Hepatocyte (in vitro differentiated cells): ENCODE results near the gene ARHGEF1. TPM values are rescaled to one million over a fixed set of nuclear protein-coding genes. Genes with fewer than 3 reads are reported as not detected.

Experiments used
- DNase-seq: peaks from one replicate; pipeline ENCODE4 v3.0.0-alpha.2; 2016; ENCODE audit warnings: low spot score
- H2AFZ ChIP-seq: fragments of 200-600 bp; sonication (generic); 2 replicates; pipeline ENCODE4 v1.6.0; 2016; ENCODE audit warnings: antibody characterized with exemption, mild to moderate bottlenecking
- H3K27ac ChIP-seq: fragments of 200-600 bp; sonication (generic); 2 replicates; pipeline ENCODE4 v1.5.1; 2016; ENCODE audit warnings: mild to moderate bottlenecking
- H3K27me3 ChIP-seq: fragments of 200-600 bp; sonication (generic); 2 replicates; pipeline ENCODE4 v1.6.1; 2016
- H3K36me3 ChIP-seq: fragments of 200-600 bp; sonication (generic); replicated peaks from 2 replicates; pipeline ENCODE4 v1.5.1; 2016; ENCODE audit warnings: low read depth; ENCODE audit not compliant: insufficient read depth
- H3K4me1 ChIP-seq: fragments of 200-600 bp; sonication (generic); 2 replicates; pipeline ENCODE4 v1.5.1; 2016; ENCODE audit warnings: mild to moderate bottlenecking, moderate library complexity; ENCODE audit not compliant: insufficient read depth
- H3K4me2 ChIP-seq: fragments of 200-600 bp; sonication (generic); 2 replicates; pipeline ENCODE4 v1.6.0; 2016
- H3K4me3 ChIP-seq: fragments of 200-600 bp; sonication (generic); 2 replicates; pipeline ENCODE4 v1.5.1; 2016; ENCODE audit warnings: mild to moderate bottlenecking
- H3K79me2 ChIP-seq: fragments of 200-600 bp; sonication (generic); 2 replicates; pipeline ENCODE4 v1.6.0; 2017; ENCODE audit warnings: mild to moderate bottlenecking
- H3K9me2 ChIP-seq: fragments of 200-600 bp; sonication (generic); replicated peaks from 2 replicates; pipeline ENCODE4 v1.6.0; 2017; ENCODE audit warnings: mild to moderate bottlenecking; ENCODE audit not compliant: insufficient read depth
- H3K9me3 ChIP-seq: fragments of 200-600 bp; sonication (generic); 2 replicates; pipeline ENCODE4 v1.5.1; 2016; ENCODE audit warnings: low read depth, mild to moderate bottlenecking
- H4K20me1 ChIP-seq: fragments of 200-600 bp; sonication (generic); 2 replicates; pipeline ENCODE4 v1.6.0; 2016; ENCODE audit warnings: mild to moderate bottlenecking; ENCODE audit not compliant: insufficient read depth, poor library complexity, severe bottlenecking
- CTCF ChIP-seq: fragments of 200-600 bp; sonication (generic); IDR thresholded peaks from 2 replicates; pipeline ENCODE4 v1.5.1; 2016; ENCODE audit warnings: antibody characterized with exemption, mild to moderate bottlenecking; ENCODE audit not compliant: poor library complexity
- EZH2 ChIP-seq: fragments of 200-600 bp; sonication (generic); IDR thresholded peaks from 2 replicates; pipeline ENCODE4 v1.6.1; 2016; ENCODE audit warnings: antibody characterized with exemption, mild to moderate bottlenecking, borderline replicate concordance
- EZH2phosphoT487 ChIP-seq: fragments of 200-600 bp; sonication (generic); IDR thresholded peaks from one replicate; pipeline ENCODE4 v1.6.1; 2018; ENCODE audit warnings: antibody characterized with exemption, mild to moderate bottlenecking, low read depth, moderate library complexity; ENCODE audit not compliant: unreplicated experiment, severe bottlenecking
- WGBS: methylation state at CpG from one replicate; pipeline ENCODE4 v1.1.6; 2016; ENCODE audit warnings: low lambda C conversion rate; ENCODE audit errors: missing lambda C conversion rate; 5-methylcytosine and 5-hydroxymethylcytosine counted together
- polyA plus RNA-seq: library from polyadenylated mRNA; unstranded; fragments of >200 nt; fragmentation: Nextera tagmentation; extraction: Ambion mirVana; gene quantifications from 2 replicates; pipeline ENCODE4 v1.2.1, GENCODE V29; 2016
- total RNA-seq: library from RNA; depleted of rRNA; stranded (reverse); fragments of >200 nt; gene quantifications from 2 replicates; pipeline ENCODE4 v1.2.3, GENCODE V29; 2014

Gene ARHGEF1
- total and polyA plus RNA-seq, 2 experiments from 2014 or later: 29.7 to 67.8 TPM

- H2AFZ ChIP-seq: no peak overlapping the region
- H3K4me1 ChIP-seq: no peaks in the 10 kb centered on the region
- H3K36me3 ChIP-seq: no peaks in the 10 kb centered on the region
- WGBS: 59% methylated on average over 4 of the region's 4 CpGs
- no peaks in the 10 kb centered on the region for H3K9me3 ChIP-seq
- peaks cover 23% of the 10 kb centered on the region for H3K27me3 ChIP-seq
- H3K4me2 ChIP-seq: no peak overlapping the region
- no peaks in the 10 kb centered on the region for H3K9me2 ChIP-seq
- no peak overlapping the region for H3K4me3 ChIP-seq
- DNase-seq: no peak
- no peaks in the 10 kb centered on the region for H4K20me1 ChIP-seq
- no peak overlapping the region for H3K27ac ChIP-seq
- no peaks in the 10 kb centered on the region for H3K79me2 ChIP-seq
- TF ChIP-seq EZH2phosphoT487 (no peak), EZH2 (no peak), CTCF (no peak)
These were observed 31.5 kb upstream of the ARHGEF1 start for GRCh38 chr19:41851456-41851855.

- H3K27me3 ChIP-seq: peaks cover 23% of the 10 kb centered on the region
These were observed 29.6 kb upstream of the ARHGEF1 start for GRCh38 chr19:41853344-41853743.

GRCh38 chr19:41853768-41854167 lies 29.2 kb upstream of the ARHGEF1 start:
- no peaks in the 10 kb centered on the region for H3K79me2 ChIP-seq
- no peaks in the 10 kb centered on the region for H3K4me1 ChIP-seq
- no peaks in the 10 kb centered on the region for H3K36me3 ChIP-seq
- 57% methylated on average over 2 of the region's 2 CpGs for whole genome bisulfite sequencing
- H3K27ac ChIP-seq: no peak overlapping the region
- TF ChIP-seq CTCF (no peak), EZH2phosphoT487 (no peak), EZH2 (no peak)
- no peak for DNase-seq
- no peak overlapping the region for H3K4me2 ChIP-seq
- no peak overlapping the region for H3K4me3 ChIP-seq
- no peaks in the 10 kb centered on the region for H3K9me3 ChIP-seq
- H3K27me3 ChIP-seq: peaks cover 23% of the 10 kb centered on the region
- H2AFZ ChIP-seq: no peak overlapping the region
- H3K9me2 ChIP-seq: no peaks in the 10 kb centered on the region
- no peaks in the 10 kb centered on the region for H4K20me1 ChIP-seq

More at GRCh38 chr19:41853344-41853743, 29.6 kb upstream of the ARHGEF1 start:
- H3K4me1 ChIP-seq: no peaks in the 10 kb centered on the region
- no peak overlapping the region for H2AFZ ChIP-seq
- H3K9me3 ChIP-seq: no peaks in the 10 kb centered on the region
- no peaks in the 10 kb centered on the region for H3K79me2 ChIP-seq
- no peaks in the 10 kb centered on the region for H4K20me1 ChIP-seq
- DNase-seq: no peak
- 93% methylated on average over 2 of the region's 2 CpGs for WGBS
- H3K4me2 ChIP-seq: no peak overlapping the region
- no peak overlapping the region for H3K4me3 ChIP-seq
- TF ChIP-seq EZH2: no peak
- TF ChIP-seq CTCF: no peak
- TF ChIP-seq EZH2phosphoT487: no peak
- H3K9me2 ChIP-seq: no peaks in the 10 kb centered on the region
- H3K36me3 ChIP-seq: no peaks in the 10 kb centered on the region
- no peak overlapping the region for H3K27ac ChIP-seq

GRCh38 chr19:41859213-41859617 lies 23.8 kb upstream of the ARHGEF1 start:
- H3K36me3 ChIP-seq: no peaks in the 10 kb centered on the region
- H3K9me3 ChIP-seq: no peaks in the 10 kb centered on the region
- no peaks in the 10 kb centered on the region for H3K9me2 ChIP-seq
- H4K20me1 ChIP-seq: peaks cover 30% of the 10 kb centered on the region
- DNase-seq: no peak
- H2AFZ ChIP-seq: peak overlapping the region; percentile 51
- H3K79me2 ChIP-seq: peaks cover 37% of the 10 kb centered on the region
- WGBS: 4% methylated on average over 8 of the region's 8 CpGs
- peak overlapping the region; percentile 77 for H3K4me2 ChIP-seq
- no peak for TF ChIP-seq EZH2phosphoT487
- no peak for TF ChIP-seq EZH2
- no peak for TF ChIP-seq CTCF
- peak overlapping the region; percentile 10 for H3K4me3 ChIP-seq
- H3K27ac ChIP-seq: peak overlapping the region; percentile 53
- peaks cover 14% of the 10 kb centered on the region for H3K4me1 ChIP-seq
- H3K27me3 ChIP-seq: no peaks in the 10 kb centered on the region
